K562 (cell line): ENCODE data around the gene UFC1. TPM values are rescaled to one million over a fixed set of nuclear protein-coding genes. Genes with fewer than 3 reads are reported as not detected.

ENCODE experiments used
- ATF3 ChIP-seq, 2 experiments: fragments of 450-650 bp in 1 of 2; sonication (generic) in 1 of 2; formaldehyde crosslinking in 1 of 2; IDR thresholded peaks in 1 of 2; conservative IDR thresholded peaks in 1 of 2; 2 replicates each; pipeline versions ENCODE4 v1.6.1 to v1.8.1; 2016 to 2023; ENCODE audit warnings: mild to moderate bottlenecking in 2 of 2, moderate library complexity in 2 of 2, inconsistent platforms in 1 of 2, missing genetic modification reagents in 1 of 2
- CBFA2T2 ChIP-seq: fragments of 450-650 bp; conservative IDR thresholded peaks from 2 replicates; pipeline ENCODE4 v1.6.1; 2017; ENCODE audit warnings: mild to moderate bottlenecking
- EGR1 ChIP-seq: fragments of 450-650 bp; conservative IDR thresholded peaks from 2 replicates; pipeline ENCODE4 v1.6.1; 2017; ENCODE audit warnings: mild to moderate bottlenecking
- FOXA3 ChIP-seq, 2 experiments: fragments of 450-650 bp in 1 of 2; sonication (generic) in 1 of 2; formaldehyde crosslinking; IDR thresholded peaks in 1 of 2; conservative IDR thresholded peaks in 1 of 2; 2 replicates each; pipeline versions ENCODE4 v1.4.0 to v1.8.0; 2020 to 2022; ENCODE audit warnings: mild to moderate bottlenecking in 2 of 2, missing genetic modification reagents in 1 of 2
- GTF2B ChIP-seq: IDR thresholded peaks from 2 replicates; pipeline ENCODE4 v1.6.1; 2011; ENCODE audit not compliant: insufficient read length; ENCODE audit errors: extremely low read depth
- ID3 ChIP-seq, 2 experiments: fragments of 250-450 bp in 1 of 2; fragments of 450-650 bp in 1 of 2; sonication (Bioruptor Pico) in 1 of 2; IDR thresholded peaks; 2 replicates each; pipeline versions ENCODE4 v1.6.1 to v1.8.0; 2016 to 2021; ENCODE audit warnings: mild to moderate bottlenecking in 2 of 2, moderate library complexity in 2 of 2, missing compliant biosample characterization in 1 of 2, missing genetic modification characterization in 1 of 2
- KDM4B ChIP-seq, 2 experiments: fragments of 450-650 bp in 1 of 2; sonication (generic) in 1 of 2; IDR thresholded peaks; 2 replicates each; pipeline ENCODE4 v1.6.1; 2016 to 2017; ENCODE audit warnings: borderline replicate concordance in 2 of 2, antibody characterized with exemption in 1 of 2, low read depth in 1 of 2, mild to moderate bottlenecking in 1 of 2
- MAZ ChIP-seq, 2 experiments: fragments of 450-650 bp in 1 of 2; sonication (generic) in 1 of 2; formaldehyde crosslinking; IDR thresholded peaks in 1 of 2; conservative IDR thresholded peaks in 1 of 2; 2 replicates each; pipeline versions ENCODE4 v1.4.0 to v1.5.0; 2020; ENCODE audit warnings: mild to moderate bottlenecking in 1 of 2, missing genetic modification reagents in 1 of 2
- NR0B1 ChIP-seq: fragments of 450-650 bp; IDR thresholded peaks from one replicate; pipeline ENCODE4 v1.6.1; 2018; ENCODE audit warnings: mild to moderate bottlenecking, moderate library complexity; ENCODE audit not compliant: partially characterized antibody
- RB1 ChIP-seq: fragments of 450-650 bp; IDR thresholded peaks from 2 replicates; pipeline ENCODE4 v1.6.1; 2017; ENCODE audit warnings: low read depth, mild to moderate bottlenecking
- SMARCC2 ChIP-seq: fragments of 450-650 bp; IDR thresholded peaks from 2 replicates; pipeline ENCODE4 v1.6.1; 2017; ENCODE audit warnings: antibody characterized with exemption, moderate library complexity, mild to moderate bottlenecking, low read depth
- SNRNP70 ChIP-seq: fragments of 200-400 bp; formaldehyde crosslinking; optimal IDR thresholded peaks from 2 replicates; pipeline ENCODE3; 2017; ENCODE audit warnings: low read depth, low read length
- UBTF ChIP-seq, 2 experiments: IDR thresholded peaks; 2 replicates each; pipeline ENCODE4 v1.6.1; 2012; ENCODE audit warnings: improper control_type of control experiment in 2 of 2, low read depth in 2 of 2, low read length in 2 of 2, borderline replicate concordance in 1 of 2
- ZBTB33 ChIP-seq: sonication (generic); formaldehyde crosslinking; IDR thresholded peaks from 2 replicates; pipeline ENCODE4 v1.8.1; 2023; ENCODE audit warnings: mild to moderate bottlenecking, missing genetic modification reagents
- ZNF146 ChIP-seq: IDR thresholded peaks from one replicate; pipeline ENCODE4 v1.6.1; 2018; ENCODE audit warnings: missing compliant biosample characterization; ENCODE audit not compliant: unreplicated experiment
- ZNF3 ChIP-seq: fragments of 250-450 bp; sonication (Bioruptor Pico); IDR thresholded peaks from 2 replicates; pipeline ENCODE4 v1.5.0; 2021; ENCODE audit warnings: mild to moderate bottlenecking, moderate library complexity
- polyA plus RNA-seq, 8 experiments: library from polyadenylated mRNA; depleted of rRNA in 4 of 8; stranded (reverse) in 5 of 8; unstranded in 3 of 8; fragments of >200 nt; fragmentation: Nextera tagmentation in 2 of 8; fragmentation: Illumina TruSeq in 1 of 8; extraction: Ambion mirVana in 2 of 8; extraction: Trizol in 1 of 8; gene quantifications; 2 replicates each; pipeline versions ENCODE4 v1.2.1 to v1.2.3, GENCODE V29; 2011 to 2014; ENCODE audit warnings: inconsistent platforms in 1 of 8, missing spikeins in 1 of 8
- total RNA-seq, 7 experiments: library from RNA; depleted of rRNA in 6 of 7; stranded (reverse); fragments of >200 nt in 6 of 7; fragmentation: Illumina TruSeq in 2 of 7; extraction: Trizol in 2 of 7; gene quantifications; 2 replicates each; pipeline versions ENCODE4 v1.2.1 to v1.2.3, GENCODE V29; 2011 to 2021; ENCODE audit warnings: low replicate concordance in 1 of 7

The UFC1 gene
- total and polyA plus RNA-seq, 9 of the 15 experiments (the other 6 are each of a cell fraction or from before 2014, with no cell fraction given) = 92.8 to 220 (median 161) TPM

- TF ChIP-seq ID3 (CRISPR knock-in tag; IDR thresholded peaks at IDR 0.05) = no peak
- TF ChIP-seq ID3 (tag; IDR thresholded peaks at IDR 0.05) = peak; percentile 65; the same call in 1 of the 2 replicates
- TF ChIP-seq SNRNP70 = no peak
- no peak for TF ChIP-seq KDM4B (IDR thresholded peaks at IDR 0.05; ENCODE audit: borderline replicate concordance in 2 of 2, low read depth in 1 of 2)
- 0 out of 2 replicates have a peak, but pooled peaks have one; percentile 17 for TF ChIP-seq SMARCC2
- no peak for TF ChIP-seq ZNF146 (CRISPR knock-in tag)
- TF ChIP-seq FOXA3 (CRISPR knock-in tag; conservative IDR thresholded peaks at IDR 0.05 in 1 of 2, IDR thresholded peaks at IDR 0.05 in 1 of 2) = no peak
- no peak for TF ChIP-seq CBFA2T2
- TF ChIP-seq UBTF (IDR thresholded peaks at IDR 0.05; ENCODE audit: borderline replicate concordance in 1 of 2, low read depth in 2 of 2, low read length in 2 of 2) = 0 out of 4 replicates have a peak, but pooled peaks of 1 of the 2 experiments have one; percentile 14
- 0 out of 2 replicates have a peak, but pooled peaks have one; percentile 3 for TF ChIP-seq EGR1
- no peak for TF ChIP-seq RB1
- no peak for TF ChIP-seq GTF2B
- peak; percentile 24; the same call in 1 of the 2 replicates for TF ChIP-seq ATF3 (IDR thresholded peaks at IDR 0.05)
- no peak for TF ChIP-seq ATF3 (CRISPR knock-in tag; conservative IDR thresholded peaks at IDR 0.05)
- TF ChIP-seq ZNF3 (CRISPR knock-in tag) = no peak
- TF ChIP-seq ZBTB33 (CRISPR knock-in tag) = peak; percentile 45; the same call in 1 of the 2 replicates
- TF ChIP-seq NR0B1 = no peak
- peak in 1 of 2 experiments; percentile 11; a peak in 1 of 4 replicates for TF ChIP-seq MAZ (CRISPR knock-in tag; conservative IDR thresholded peaks at IDR 0.05 in 1 of 2, IDR thresholded peaks at IDR 0.05 in 1 of 2)
These were observed 47.4 kb downstream of the UFC1 start (continued) for GRCh38 chr1:161200992-161201835.
